ENCODE data around the gene ADAMTSL1. TPM values are rescaled to one million over a fixed set of nuclear protein-coding genes. Genes with fewer than 3 reads are reported as not detected.
A peak's percentile ranks its signal among the peaks of the same experiment; 100 is the strongest.

Gene ADAMTSL1
- total and polyA plus RNA-seq, 2 of the 8 experiments (the other 6 are each of a cell fraction or from before 2014, with no cell fraction given), result 0.84 to 1.1 TPM

- ChIA-PET POLR2A (ENCODE audit: partially characterized antibody) (interaction anchor here (0.7 to 1.4 kb wide), 3 partner anchors 13 to 183 kb away, joined by 3 to 4 read pairs (median 3); no protein-coding TSS in a partner anchor), CTCF (ENCODE audit: partially characterized antibody) (interaction anchor here (0.6 to 3.0 kb wide), 27 partner anchors 9 to 878 kb away, joined by 3 to 15 read pairs (median 3); partner anchors contain the start of gene RRAGA)
- FAIRE-seq (no peak), DNase-seq (ENCODE audit: low read depth in 1 of 2, low spot score in 2 of 2) (peak; percentile 25 to 62)
- H4K91ac ChIP-seq (replicated peaks; ENCODE audit: insufficient read length, low read length), result peak overlapping the region; percentile 83
- H3K79me1 ChIP-seq (ENCODE audit: low read depth, low read length), result no peaks in the 10 kb centered on the region
- H3K9ac ChIP-seq (replicated peaks in 1 of 4; ENCODE audit: extremely low read depth in 1 of 4, low read depth in 3 of 4, low read length in 3 of 4), result 0 out of 7 replicates have a peak overlapping the region, but pooled peaks of 1 of the 4 experiments have one; percentile 14
- H4K20me1 ChIP-seq (replicated peaks in 1 of 2; ENCODE audit: control insufficient read depth in 1 of 2, insufficient read depth in 2 of 2, low read length in 2 of 2), result no peaks in the 10 kb centered on the region
- H3K18ac ChIP-seq (ENCODE audit: extremely low read depth, low read length), result peak overlapping the region; percentile 89
- no peak overlapping the region for H2AK5ac ChIP-seq (ENCODE audit: low read depth, low read length)
- H3K4me2 ChIP-seq (ENCODE audit: insufficient read depth in 1 of 2, low read depth in 2 of 2, low read length in 2 of 2), result peak overlapping the region; percentile 53 to 55
- no peak overlapping the region for H3K56ac ChIP-seq (replicated peaks; ENCODE audit: insufficient read length, low read depth, low read length)
- peaks cover 0 to 8% (median 6%) of the 10 kb centered on the region in 4 experiments; a peak in 5 of 7 replicates for H3K4me1 ChIP-seq (replicated peaks in 1 of 4; ENCODE audit: control insufficient read depth in 3 of 4, insufficient read depth in 4 of 4, low read length in 3 of 4)
- peak overlapping the region; percentile 53; the same call in 1 of the 2 replicates for H2BK20ac ChIP-seq (ENCODE audit: low read length)
- peak overlapping the region; percentile 33; the same call in 1 of the 2 replicates for H2BK12ac ChIP-seq (ENCODE audit: low read depth, low read length)
- H3K9me3 ChIP-seq (ENCODE audit: insufficient read depth in 2 of 2, low read depth in 1 of 2, low read length in 1 of 2), result no peaks in the 10 kb centered on the region
- no peak overlapping the region for H3K14ac ChIP-seq (ENCODE audit: insufficient read length)
- peaks cover 0 to 2% (median 0%) of the 10 kb centered on the region in 4 experiments; a peak in 2 of 7 replicates for H3K27me3 ChIP-seq (replicated peaks in 1 of 4; ENCODE audit: control insufficient read depth in 3 of 4, extremely low read depth in 1 of 4, insufficient read depth in 3 of 4, low read length in 3 of 4)
- peak overlapping the region; percentile 28 for H4K5ac ChIP-seq (ENCODE audit: insufficient read length, low read depth, low read length)
- no peaks in the 10 kb centered on the region for H3K23me2 ChIP-seq (ENCODE audit: low read depth, low read length)
- no peaks in the 10 kb centered on the region for H3K36me3 ChIP-seq (ENCODE audit: control insufficient read depth in 2 of 4, insufficient read depth in 4 of 4, low read length in 3 of 4)
- no peak overlapping the region for H3K23ac ChIP-seq (ENCODE audit: insufficient read length)
- no peak overlapping the region; the same call in 1 of the 2 replicates for H2BK5ac ChIP-seq (ENCODE audit: low read depth, low read length)
- H2BK120ac ChIP-seq (replicated peaks; ENCODE audit: low read depth, low read length), result no peak overlapping the region
- H2BK15ac ChIP-seq (ENCODE audit: low read length), result peak overlapping the region; percentile 50; the same call in 1 of the 2 replicates
- H3K4ac ChIP-seq (replicated peaks; ENCODE audit: insufficient read length, low read depth, low read length), result no peak overlapping the region
- H4K8ac ChIP-seq (ENCODE audit: extremely low read depth, insufficient read depth, low read length), result peak overlapping the region; percentile 97
- 33% methylated on average over 31 of the region's 31 CpGs; no CpG with 5 or more reads in 1 of the 2 experiments for WGBS, 2 experiments (ENCODE audit: extremely low coverage in 1 of 2, insufficient coverage in 1 of 2, insufficient read length in 1 of 2, insufficient replicate concordance in 2 of 2, low coverage in 1 of 2, low lambda C conversion rate in 2 of 2, missing lambda C conversion rate in 1 of 2)
- peak overlapping the region; percentile 80 for H2AFZ ChIP-seq (ENCODE audit: low read length)
- H3K27ac ChIP-seq (ENCODE audit: low read depth, low read length), result no peak overlapping the region
- H3K4me3 ChIP-seq (ENCODE audit: extremely low read depth in 1 of 4, insufficient read depth in 2 of 4, low read depth in 3 of 4, low read length in 4 of 4), result peak overlapping the region in 3 of 4 experiments; percentile 2 to 45 (median 7); a peak in 4 of 8 replicates
- H3K79me2 ChIP-seq (ENCODE audit: control insufficient read depth in 1 of 2, insufficient read depth in 2 of 2, low read length in 2 of 2), result no peaks in the 10 kb centered on the region
- TF ChIP-seq JUND (IDR thresholded peaks at IDR 0.05; ENCODE audit: low read length), result no peak
- peak; percentile 85 for TF ChIP-seq MAX (IDR thresholded peaks at IDR 0.05)
- peak in 1 of 2 experiments; percentile 58; a peak in 2 of 3 replicates for TF ChIP-seq POLR2A (IDR thresholded peaks at IDR 0.05; ENCODE audit: control extremely low read depth in 1 of 2, low read depth in 2 of 2, low read length in 2 of 2)
- TF ChIP-seq YY1 (IDR thresholded peaks at IDR 0.05; ENCODE audit: low read depth, low read length), result peak; percentile 57; the same call in 1 of the 2 replicates
- TF ChIP-seq E2F6 (IDR thresholded peaks at IDR 0.05), result peak; percentile 84
- no peak for TF ChIP-seq CHD1 (IDR thresholded peaks at IDR 0.05; ENCODE audit: low read depth, low read length)
- peak; percentile 44 for TF ChIP-seq KDM4A (IDR thresholded peaks at IDR 0.05; ENCODE audit: low read depth, low read length, severe bottlenecking)
- no peak for TF ChIP-seq PHF8 (conservative IDR thresholded peaks at IDR 0.05; ENCODE audit: low read depth, low read length)
- TF ChIP-seq RAD21 (IDR thresholded peaks at IDR 0.05 in 1 of 2, conservative IDR thresholded peaks at IDR 0.05 in 1 of 2; ENCODE audit: low read depth in 2 of 2, low read length in 2 of 2), result peak; percentile 48 to 67
These were observed 35.5 kb upstream of the ADAMTSL1 start for GRCh38 chr9:18438300-18438925.

All from H1 (cell line).